AG20443 (cell line): ENCODE measurements around the gene LRRC53.

ENCODE experiments used
- DNase-seq: peaks from one replicate; pipeline ENCODE4 v3.0.0; 2012; ENCODE audit warnings: low spot score, mixed read lengths

Gene LRRC53

GRCh38 chr1:74502858-74503257, 9.6 kb downstream of the LRRC53 start:
- DNase-seq, result no peak

GRCh38 chr1:74502432-74502831, 10.0 kb downstream of the LRRC53 start:
- DNase-seq, result peak; percentile 51

- DNase-seq, result no peak
Measured at GRCh38 chr1:74498901-74499300, 13.5 kb downstream of the LRRC53 start.

GRCh38 chr1:74496669-74497068, 15.7 kb downstream of the LRRC53 start:
- no peak for DNase-seq

GRCh38 chr1:74486036-74486435, 26.4 kb downstream of the LRRC53 start:
- no peak for DNase-seq

- DNase-seq, result no peak
Measured at GRCh38 chr1:74485622-74486021, 26.8 kb downstream of the LRRC53 start.

GRCh38 chr1:74481607-74482006, 30.8 kb downstream of the LRRC53 start:
- no peak for DNase-seq

- no peak for DNase-seq
Measured at GRCh38 chr1:74480068-74480467, 32.3 kb downstream of the LRRC53 start.

GRCh38 chr1:74478979-74479378, 33.4 kb downstream of the LRRC53 start:
- no peak for DNase-seq

GRCh38 chr1:74474585-74474984, 37.8 kb downstream of the LRRC53 start:
- no peak for DNase-seq

GRCh38 chr1:74471470-74471869, 40.9 kb downstream of the LRRC53 start:
- no peak for DNase-seq

GRCh38 chr1:74470936-74471335, 41.5 kb downstream of the LRRC53 start:
- DNase-seq, result no peak

GRCh38 chr1:74470251-74470650, 42.2 kb downstream of the LRRC53 start:
- DNase-seq, result no peak

- DNase-seq, result peak; percentile 51
Measured at GRCh38 chr1:74468982-74469603, 43.3 kb downstream of the LRRC53 start.

- no peak for DNase-seq
Measured at GRCh38 chr1:74467786-74468377, 44.5 kb downstream of the LRRC53 start.

GRCh38 chr1:74465193-74465681, 47.2 kb downstream of the LRRC53 start:
- no peak for DNase-seq

GRCh38 chr1:74464037-74464436, 48.4 kb downstream of the LRRC53 start:
- DNase-seq, result peak; percentile 17

- DNase-seq, result peak; percentile 51
Measured at GRCh38 chr1:74463333-74463988, 49.0 kb downstream of the LRRC53 start.

GRCh38 chr1:74457253-74457652, 55.2 kb downstream of the LRRC53 start:
- no peak for DNase-seq

GRCh38 chr1:74455390-74455789, 57.0 kb downstream of the LRRC53 start:
- no peak for DNase-seq

- no peak for DNase-seq
Measured at GRCh38 chr1:74453277-74453676, 59.1 kb downstream of the LRRC53 start.

- no peak for DNase-seq
Measured at GRCh38 chr1:74452035-74452434, 60.4 kb downstream of the LRRC53 start.

- no peak for DNase-seq
Measured at GRCh38 chr1:74437035-74437434, 75.4 kb downstream of the LRRC53 start.
